Measurements from ENCODE around the gene MARCHF10.

DNA sequence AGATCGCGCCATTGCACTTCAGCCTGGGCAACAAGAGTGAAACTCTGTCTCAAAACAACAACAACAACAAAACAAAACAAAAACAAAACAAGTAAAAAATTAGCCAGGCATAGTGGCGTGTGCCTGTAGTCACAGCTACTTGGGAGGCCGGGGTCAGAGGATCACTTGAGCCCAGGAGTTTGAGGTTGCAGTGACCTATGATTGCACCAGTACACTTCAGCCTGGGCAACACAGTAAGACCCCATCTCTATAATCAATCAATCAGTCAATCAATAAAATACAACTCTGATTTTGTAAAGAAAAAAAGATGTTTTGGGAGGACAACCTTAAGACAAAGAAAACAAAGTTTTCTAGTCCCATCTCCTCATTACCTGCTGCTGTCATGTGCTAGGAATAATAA lies 51.9 kb downstream of the MARCHF10 start:
- TF ChIP-seq POLR2A (IDR thresholded peaks at IDR 0.05) (no peak), CTCF (IDR thresholded peaks at IDR 0.05) (no peak), EP300 (IDR thresholded peaks at IDR 0.05) (no peak)

Measured in ovary (tissue), 3 donors.